Measurements from ENCODE around the gene SLC39A8.

DNA sequence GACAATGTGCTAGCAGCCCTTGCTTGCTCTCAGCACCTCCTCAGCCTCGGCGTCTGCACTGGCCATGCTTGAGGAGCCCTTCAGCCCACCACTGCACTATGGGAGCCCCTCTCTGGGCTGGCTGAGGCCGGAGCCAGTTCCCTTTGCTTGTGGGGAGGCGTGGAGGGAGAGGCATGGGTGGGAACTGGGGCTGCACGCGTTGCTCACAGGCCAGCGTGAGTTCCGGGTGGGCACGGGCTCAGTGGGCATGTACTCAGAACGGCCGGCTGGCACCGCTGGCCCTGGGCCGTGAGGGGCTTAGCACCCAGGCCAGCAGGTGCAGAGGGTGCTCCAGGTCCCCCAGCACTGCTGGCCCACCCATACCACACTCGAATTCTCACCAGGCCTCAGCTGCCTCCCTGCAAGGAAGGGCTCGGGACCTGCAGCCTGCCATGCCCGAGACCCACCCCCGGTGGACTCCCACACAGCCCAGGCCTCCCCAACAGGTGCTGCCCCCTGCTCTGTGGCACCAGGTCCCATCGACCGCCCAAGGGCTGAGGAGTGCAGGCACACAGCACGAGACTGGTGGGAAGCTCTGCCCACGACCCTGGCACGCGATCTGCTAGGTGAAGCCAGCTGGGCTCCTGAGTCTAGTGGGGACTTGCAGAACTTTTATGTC lies 100.3 kb downstream of the SLC39A8 start:
- TF ChIP-seq, protein P1, sequence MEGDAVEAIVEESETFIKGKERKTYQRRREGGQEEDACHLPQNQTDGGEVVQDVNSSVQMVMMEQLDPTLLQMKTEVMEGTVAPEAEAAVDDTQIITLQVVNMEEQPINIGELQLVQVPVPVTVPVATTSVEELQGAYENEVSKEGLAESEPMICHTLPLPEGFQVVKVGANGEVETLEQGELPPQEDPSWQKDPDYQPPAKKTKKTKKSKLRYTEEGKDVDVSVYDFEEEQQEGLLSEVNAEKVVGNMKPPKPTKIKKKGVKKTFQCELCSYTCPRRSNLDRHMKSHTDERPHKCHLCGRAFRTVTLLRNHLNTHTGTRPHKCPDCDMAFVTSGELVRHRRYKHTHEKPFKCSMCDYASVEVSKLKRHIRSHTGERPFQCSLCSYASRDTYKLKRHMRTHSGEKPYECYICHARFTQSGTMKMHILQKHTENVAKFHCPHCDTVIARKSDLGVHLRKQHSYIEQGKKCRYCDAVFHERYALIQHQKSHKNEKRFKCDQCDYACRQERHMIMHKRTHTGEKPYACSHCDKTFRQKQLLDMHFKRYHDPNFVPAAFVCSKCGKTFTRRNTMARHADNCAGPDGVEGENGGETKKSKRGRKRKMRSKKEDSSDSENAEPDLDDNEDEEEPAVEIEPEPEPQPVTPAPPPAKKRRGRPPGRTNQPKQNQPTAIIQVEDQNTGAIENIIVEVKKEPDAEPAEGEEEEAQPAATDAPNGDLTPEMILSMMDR (IDR thresholded peaks at IDR 0.05) = no peak
- no peak for TF ChIP-seq EP300 (IDR thresholded peaks at IDR 0.05)
- TF ChIP-seq POLR2A (IDR thresholded peaks at IDR 0.05) = no peak
